ENCODE measurements around the gene MSLN.
"Not testable (repeated sequence)": the region's sequence is repeated elsewhere in the genome, so short reads cannot be mapped to it uniquely, and the experiment has no call there.

DNA sequence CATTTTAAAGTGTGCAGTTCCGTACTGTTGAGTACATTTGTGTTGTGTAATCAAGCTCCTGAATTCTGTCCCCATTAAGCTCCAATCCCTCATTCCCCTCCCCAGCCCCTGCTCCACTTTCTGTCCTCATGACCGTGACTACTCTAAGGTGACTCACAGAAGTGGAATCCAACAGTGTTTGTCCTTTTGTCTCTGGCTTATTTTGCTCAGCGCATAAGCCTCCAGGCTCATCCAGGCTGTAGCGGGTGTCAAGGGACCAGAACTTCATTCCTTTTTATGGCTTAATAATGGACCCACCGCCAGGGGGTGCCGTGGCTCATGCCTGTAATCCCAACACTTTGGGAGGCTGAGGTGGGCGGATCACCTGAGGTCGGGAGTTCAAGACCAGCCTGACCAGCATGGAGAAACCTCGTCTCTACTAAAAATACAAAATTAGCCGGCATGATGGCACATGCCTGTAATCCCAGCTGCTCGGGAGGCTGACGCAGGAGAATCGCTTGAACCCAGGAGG, 47.7 kb upstream of the MSLN start:
- not testable (repeated sequence) for TF ChIP-seq RCOR1 (IDR thresholded peaks at IDR 0.05; ENCODE audit: borderline replicate concordance in 1 of 2, low read depth in 2 of 2, low read length in 2 of 2); TARDBP (IDR thresholded peaks at IDR 0.05); SREBF1 (IDR thresholded peaks at IDR 0.05; ENCODE audit: borderline replicate concordance, low read depth, low read length); GABPB1 (CRISPR knock-in tag; IDR thresholded peaks at IDR 0.05); CC2D1A (IDR thresholded peaks at IDR 0.05); ZBTB7A (IDR thresholded peaks at IDR 0.05; ENCODE audit: borderline replicate concordance, control insufficient read depth, low read depth, low read length); SIN3B (IDR thresholded peaks at IDR 0.05; ENCODE audit: low read depth); HNRNPK (IDR thresholded peaks at IDR 0.05; ENCODE audit: low read depth, low read length, poor library complexity, severe bottlenecking); XRCC5 (IDR thresholded peaks at IDR 0.05; ENCODE audit: low read depth, low read length); PREB (CRISPR knock-in tag; IDR thresholded peaks at IDR 0.05)
